ENCODE measurements around the gene PTGES3L.
"Not testable (repeated sequence)": the region's sequence is repeated elsewhere in the genome, so short reads cannot be mapped to it uniquely, and the experiment has no call there.

Gene PTGES3L

DNA sequence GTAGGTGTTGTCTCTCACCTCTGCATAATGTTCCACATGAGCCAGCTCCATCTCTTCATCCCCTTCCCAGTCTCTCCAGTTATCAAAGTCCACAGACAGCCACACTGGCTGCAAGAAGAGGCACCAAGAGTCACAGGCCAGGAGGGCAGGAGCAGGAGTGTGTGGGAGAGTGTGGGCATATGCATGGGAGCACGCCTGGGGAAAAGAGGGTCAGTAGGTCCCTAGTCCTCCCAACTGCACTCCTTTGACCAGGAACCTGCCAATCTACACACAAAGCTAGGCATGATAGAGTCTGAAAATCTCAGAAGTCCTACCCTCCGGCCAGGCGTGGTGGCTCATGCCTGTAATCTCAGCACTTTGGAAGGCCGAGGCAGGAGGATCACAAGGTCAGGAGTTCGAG is 8.3 kb downstream of the PTGES3L start:
- Mint-ChIP-seq H3K4me3 (no peak overlapping the region), H3K27ac (no peak overlapping the region), H3K36me3 (no peaks in the 10 kb centered on the region), H3K9me3 (no peaks in the 10 kb centered on the region), H3K4me1 (no peaks in the 10 kb centered on the region), H3K27me3 (no peaks in the 10 kb centered on the region)
- no peak for ATAC-seq

DNA sequence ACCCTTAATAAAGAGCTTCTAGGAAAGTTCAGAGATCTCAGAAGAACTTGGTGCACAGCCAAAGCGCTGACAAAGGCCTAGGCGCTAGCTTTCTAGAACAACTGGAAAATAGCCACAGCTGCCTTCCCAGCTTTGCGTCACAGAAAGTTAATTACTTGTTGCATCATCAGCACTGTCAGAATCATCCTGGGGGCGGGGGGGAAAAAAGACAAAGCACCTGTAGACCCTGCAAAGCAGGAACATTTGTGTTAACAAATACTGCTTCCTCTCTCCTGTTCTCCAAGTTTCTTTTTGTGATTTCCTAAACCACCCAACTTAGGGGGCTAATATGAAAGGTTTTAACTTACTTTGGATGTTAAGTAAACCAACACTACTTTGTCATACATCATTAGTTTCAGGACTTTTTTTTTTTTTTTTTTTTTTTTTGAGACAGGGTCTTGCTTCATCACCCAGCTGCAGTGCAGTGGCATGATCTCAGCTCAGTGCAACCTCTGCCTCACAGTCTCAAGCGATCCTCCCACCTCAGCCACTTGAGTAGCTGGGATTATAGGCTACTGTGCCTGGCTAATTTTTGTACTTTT is 10.8 kb downstream of the PTGES3L start:
- no peak overlapping the region for H3K4me3 Mint-ChIP-seq
- H3K27ac Mint-ChIP-seq = no peak overlapping the region
- H3K27me3 Mint-ChIP-seq = no peaks in the 10 kb centered on the region
- peaks cover 6% of the 10 kb centered on the region for H3K4me1 Mint-ChIP-seq
- no peak for ATAC-seq
- H3K36me3 Mint-ChIP-seq = no peaks in the 10 kb centered on the region
- H3K9me3 Mint-ChIP-seq = no peaks in the 10 kb centered on the region

GRCh38 chr17:42967925-42968324 is 12.0 kb downstream of the PTGES3L start:
- Mint-ChIP-seq H3K4me1 (peaks cover 16% of the 10 kb centered on the region), H3K36me3 (no peaks in the 10 kb centered on the region), H3K27ac (no peak overlapping the region), H3K9me3 (no peaks in the 10 kb centered on the region), H3K27me3 (no peaks in the 10 kb centered on the region), H3K4me3 (no peak overlapping the region)
- ATAC-seq = no peak

GRCh38 chr17:42964161-42964932 is 15.5 kb downstream of the PTGES3L start, which contains the start of gene AARSD1:
TSS of gene AARSD1 (minus strand) at chr17:42964454. CDS start at chr17:42964440, 14 bp downstream.
- ATAC-seq = peak; percentile 97
- H3K36me3 Mint-ChIP-seq = peaks cover 22% of the 10 kb centered on the region
- no peaks in the 10 kb centered on the region for H3K27me3 Mint-ChIP-seq
- peak within 1 kb of the TSS; percentile 94 for H3K4me3 Mint-ChIP-seq
- H3K4me1 Mint-ChIP-seq = peaks cover 21% of the 10 kb centered on the region
- peak within 1 kb of the TSS; percentile 95 for H3K27ac Mint-ChIP-seq
- H3K9me3 Mint-ChIP-seq = no peaks in the 10 kb centered on the region

- no peak for ATAC-seq
- Mint-ChIP-seq H3K27me3 (no peaks in the 10 kb centered on the region), H3K27ac (no peak overlapping the region), H3K4me1 (no peaks in the 10 kb centered on the region), H3K9me3 (no peaks in the 10 kb centered on the region), H3K4me3 (no peak overlapping the region), H3K36me3 (peaks cover 74% of the 10 kb centered on the region)
Measured at GRCh38 chr17:42953669-42954068, 26.2 kb downstream of the PTGES3L start.

DNA sequence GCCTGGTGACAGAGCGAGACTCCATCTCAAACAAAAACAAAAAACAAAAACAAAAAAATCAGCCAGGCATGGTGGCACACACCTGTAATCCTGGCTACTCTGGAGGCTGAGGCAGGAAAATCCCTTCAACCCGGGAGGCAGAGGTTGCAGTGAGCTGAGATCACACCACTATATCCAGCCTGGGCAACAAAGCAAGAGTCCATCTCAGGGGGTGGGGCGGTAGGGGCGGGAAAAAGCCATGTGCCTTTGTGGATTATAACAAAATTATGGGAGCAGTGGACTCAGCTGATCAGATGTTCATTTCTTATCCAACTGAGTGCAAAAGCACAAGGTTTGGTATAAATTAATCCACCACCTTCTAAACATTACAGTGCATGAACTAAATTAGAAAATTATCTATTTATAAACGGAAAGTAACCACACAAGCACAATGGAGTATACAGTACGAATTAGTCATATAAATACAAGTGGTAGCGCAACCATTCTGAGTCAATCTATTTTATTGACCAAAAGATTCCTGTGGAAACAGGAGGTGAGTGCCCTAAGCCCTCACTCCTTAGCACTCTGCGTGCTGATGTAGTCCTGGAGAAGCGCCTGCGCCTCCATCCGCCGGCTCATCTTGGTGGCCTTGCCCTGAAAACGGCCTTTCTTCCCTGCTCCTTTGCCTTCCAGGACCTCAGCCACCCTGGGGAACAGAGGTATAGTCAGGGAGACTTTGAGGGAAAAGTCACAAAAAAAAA is 29.7 kb downstream of the PTGES3L start:
- Mint-ChIP-seq H3K4me1 (no peaks in the 10 kb centered on the region), H3K36me3 (peaks cover 60% of the 10 kb centered on the region), H3K27me3 (no peaks in the 10 kb centered on the region), H3K9me3 (no peaks in the 10 kb centered on the region), H3K27ac (no peak overlapping the region), H3K4me3 (no peak overlapping the region)
- no peak for ATAC-seq

DNA sequence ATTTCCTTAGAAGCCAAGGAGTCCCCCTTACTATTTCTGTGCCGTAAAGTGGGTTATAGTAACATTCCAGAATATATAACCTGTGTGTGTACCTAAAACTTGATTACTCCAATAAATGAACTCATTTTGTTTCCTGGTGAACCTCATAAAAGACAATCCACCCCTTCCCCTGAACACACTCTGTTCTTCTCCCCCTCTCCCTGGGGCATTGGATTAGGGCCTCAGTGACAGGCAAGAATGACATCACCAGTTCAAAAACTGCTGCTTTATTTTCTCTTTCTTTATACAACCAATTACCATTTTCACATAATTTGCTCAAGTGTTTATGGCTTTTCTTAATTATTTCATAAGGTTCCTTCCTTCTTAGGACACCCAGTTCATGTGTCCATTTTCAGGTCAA is 33.1 kb downstream of the PTGES3L start:
- ATAC-seq = no peak

GRCh38 chr17:42944211-42944610 is 35.7 kb downstream of the PTGES3L start:
- ATAC-seq = no peak
- H3K27me3 Mint-ChIP-seq = no peaks in the 10 kb centered on the region

More for the DNA sequence above, 33.1 kb downstream of the PTGES3L start:
- H3K36me3 Mint-ChIP-seq = peaks cover 34% of the 10 kb centered on the region
- H3K27me3 Mint-ChIP-seq = no peaks in the 10 kb centered on the region
- H3K9me3 Mint-ChIP-seq = no peaks in the 10 kb centered on the region
- H3K4me1 Mint-ChIP-seq = no peaks in the 10 kb centered on the region
- H3K4me3 Mint-ChIP-seq = no peak overlapping the region
- H3K27ac Mint-ChIP-seq = no peak overlapping the region

GRCh38 chr17:42937712-42938596 is 41.9 kb downstream of the PTGES3L start:
- no peaks in the 10 kb centered on the region for H3K27me3 Mint-ChIP-seq
- no peaks in the 10 kb centered on the region for H3K36me3 Mint-ChIP-seq
- no peak overlapping the region for H3K4me3 Mint-ChIP-seq
- ATAC-seq = peak; percentile 51
- peaks cover 4% of the 10 kb centered on the region for H3K4me1 Mint-ChIP-seq
- H3K9me3 Mint-ChIP-seq = no peaks in the 10 kb centered on the region
- H3K27ac Mint-ChIP-seq = no peak overlapping the region

More at GRCh38 chr17:42944211-42944610, 35.7 kb downstream of the PTGES3L start:
- Mint-ChIP-seq H3K36me3 (peaks cover 11% of the 10 kb centered on the region), H3K4me3 (no peak overlapping the region), H3K9me3 (no peaks in the 10 kb centered on the region), H3K27ac (no peak overlapping the region), H3K4me1 (no peaks in the 10 kb centered on the region)

- no peak for ATAC-seq
- Mint-ChIP-seq H3K27ac (peak overlapping the region; percentile 61), H3K27me3 (no peaks in the 10 kb centered on the region), H3K4me1 (peaks cover 10% of the 10 kb centered on the region), H3K36me3 (no peaks in the 10 kb centered on the region), H3K4me3 (no peak overlapping the region), H3K9me3 (no peaks in the 10 kb centered on the region)
Measured at GRCh38 chr17:42929497-42929844, 50.4 kb downstream of the PTGES3L start.

GRCh38 chr17:42928714-42929496 is 51.0 kb downstream of the PTGES3L start:
- Mint-ChIP-seq H3K4me1 (peaks cover 10% of the 10 kb centered on the region), H3K27ac (peak overlapping the region; percentile 61), H3K27me3 (no peaks in the 10 kb centered on the region), H3K4me3 (no peak overlapping the region), H3K36me3 (no peaks in the 10 kb centered on the region), H3K9me3 (no peaks in the 10 kb centered on the region)
- peak; percentile 89 for ATAC-seq

GRCh38 chr17:42924891-42925290 is 55.0 kb downstream of the PTGES3L start:
- H3K9me3 Mint-ChIP-seq = no peaks in the 10 kb centered on the region

GRCh38 chr17:42923472-42923871 is 56.4 kb downstream of the PTGES3L start:
- not testable (repeated sequence) for ATAC-seq, H3K27ac Mint-ChIP-seq, H3K4me1 Mint-ChIP-seq, H3K36me3 Mint-ChIP-seq, H3K4me3 Mint-ChIP-seq, H3K9me3 Mint-ChIP-seq
- peaks cover 12% of the 10 kb centered on the region for H3K27me3 Mint-ChIP-seq

More at GRCh38 chr17:42924891-42925290, 55.0 kb downstream of the PTGES3L start:
- Mint-ChIP-seq H3K27me3 (peaks cover 3% of the 10 kb centered on the region), H3K27ac (no peak overlapping the region), H3K4me3 (no peak overlapping the region), H3K36me3 (no peaks in the 10 kb centered on the region), H3K4me1 (peaks cover 10% of the 10 kb centered on the region)
- no peak for ATAC-seq

- H3K36me3 Mint-ChIP-seq = no peaks in the 10 kb centered on the region
- ATAC-seq = no peak
- H3K4me3 Mint-ChIP-seq = no peak overlapping the region
- peaks cover 12% of the 10 kb centered on the region for H3K27me3 Mint-ChIP-seq
- H3K4me1 Mint-ChIP-seq = no peaks in the 10 kb centered on the region
- H3K9me3 Mint-ChIP-seq = no peaks in the 10 kb centered on the region
- no peak overlapping the region for H3K27ac Mint-ChIP-seq
Measured at GRCh38 chr17:42922294-42922693, 57.6 kb downstream of the PTGES3L start.

Data from stimulated activated memory B cell treated with anti-CD40 and anti-IgM and Interleukin-4, amounts not matched to agents 10 μg/mL and 1 μg/mL and 100 μg/mL, for 72 hours (primary cell).